ENCODE data around the gene PARD6G.

DNA sequence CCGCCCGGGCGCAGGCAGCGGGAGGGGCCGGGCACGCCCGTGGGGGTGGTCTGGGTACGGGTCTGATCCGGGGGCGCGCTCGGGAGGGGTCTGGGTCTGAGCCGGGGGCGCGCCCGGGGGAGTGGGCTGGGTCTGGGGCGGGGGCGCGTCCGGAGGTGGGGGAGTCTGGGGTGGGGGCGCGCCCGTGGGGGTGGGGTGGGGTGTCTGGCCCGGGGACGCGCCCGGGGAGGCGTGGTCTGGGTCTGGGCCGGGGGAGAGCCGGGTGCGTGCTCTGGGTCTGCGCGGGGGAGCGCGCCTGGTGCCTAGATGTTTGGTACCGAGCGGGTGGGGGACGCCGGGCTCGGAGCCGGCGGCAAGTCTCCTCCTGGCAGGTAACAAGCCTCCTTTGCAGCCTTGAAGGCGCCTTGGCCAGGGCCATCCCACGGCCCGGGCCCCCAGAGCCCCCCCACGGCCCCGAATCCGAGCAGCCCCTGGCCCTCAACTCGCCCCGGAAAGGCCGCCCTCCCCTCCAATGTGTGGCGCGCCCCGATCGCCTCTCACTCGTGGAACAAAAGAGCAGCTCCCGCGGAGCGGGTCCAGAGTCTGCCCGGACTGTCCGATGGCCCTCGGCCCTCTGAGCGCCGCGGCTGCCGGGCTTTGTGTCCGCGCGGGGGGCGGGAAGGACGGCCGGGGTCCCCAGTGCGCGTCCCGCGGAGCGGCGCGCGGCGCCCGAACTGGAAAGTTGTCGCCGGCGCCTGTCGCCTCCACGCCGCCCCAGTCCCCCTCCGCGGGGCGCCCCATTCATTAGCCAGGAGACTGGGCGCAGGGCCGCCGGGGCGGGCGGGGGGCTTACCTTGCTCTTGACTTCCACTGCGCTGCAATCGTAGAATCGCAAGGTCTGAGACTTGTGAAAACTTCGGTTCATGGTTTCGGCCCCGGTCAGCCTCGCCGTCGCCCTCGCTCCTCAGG, 595 bp downstream of the PARD6G start:
- TF ChIP-seq POLR2A (IDR thresholded peaks at IDR 0.05; ENCODE audit: low read depth, low read length) (no peak), POLR2AphosphoS5 (IDR thresholded peaks at IDR 0.05; ENCODE audit: low read depth, low read length) (no peak), TAF1 (IDR thresholded peaks at IDR 0.05; ENCODE audit: low read depth, low read length) (no peak), SPI1 (IDR thresholded peaks at IDR 0.05; ENCODE audit: low read depth, low read length) (no peak), POU2F2 (IDR thresholded peaks at IDR 0.05; ENCODE audit: low read depth, low read length) (no peak)
